ENCODE results near the gene GFY.

DNA sequence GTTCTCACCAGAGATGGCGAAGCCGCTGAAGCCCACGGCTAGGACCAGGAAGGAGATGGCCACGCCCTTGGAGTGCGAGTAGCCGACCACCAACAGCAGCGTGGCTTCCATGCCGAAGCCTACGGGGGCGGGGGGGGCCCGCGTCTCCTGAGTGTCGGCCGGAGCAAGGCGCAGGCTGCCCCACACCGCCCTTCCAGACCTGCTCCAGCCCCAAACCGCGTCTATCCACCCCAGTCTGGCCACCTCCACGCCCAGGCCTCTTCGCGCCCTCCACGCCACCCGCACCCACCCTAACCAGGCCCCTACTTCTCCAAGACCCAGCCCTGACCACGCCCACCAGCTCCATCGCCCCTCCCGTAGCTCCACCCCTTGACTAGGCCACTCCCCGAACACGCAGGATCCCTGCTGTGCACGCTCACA, 6.2 kb downstream of the GFY start:
- TF ChIP-seq, protein P1, sequence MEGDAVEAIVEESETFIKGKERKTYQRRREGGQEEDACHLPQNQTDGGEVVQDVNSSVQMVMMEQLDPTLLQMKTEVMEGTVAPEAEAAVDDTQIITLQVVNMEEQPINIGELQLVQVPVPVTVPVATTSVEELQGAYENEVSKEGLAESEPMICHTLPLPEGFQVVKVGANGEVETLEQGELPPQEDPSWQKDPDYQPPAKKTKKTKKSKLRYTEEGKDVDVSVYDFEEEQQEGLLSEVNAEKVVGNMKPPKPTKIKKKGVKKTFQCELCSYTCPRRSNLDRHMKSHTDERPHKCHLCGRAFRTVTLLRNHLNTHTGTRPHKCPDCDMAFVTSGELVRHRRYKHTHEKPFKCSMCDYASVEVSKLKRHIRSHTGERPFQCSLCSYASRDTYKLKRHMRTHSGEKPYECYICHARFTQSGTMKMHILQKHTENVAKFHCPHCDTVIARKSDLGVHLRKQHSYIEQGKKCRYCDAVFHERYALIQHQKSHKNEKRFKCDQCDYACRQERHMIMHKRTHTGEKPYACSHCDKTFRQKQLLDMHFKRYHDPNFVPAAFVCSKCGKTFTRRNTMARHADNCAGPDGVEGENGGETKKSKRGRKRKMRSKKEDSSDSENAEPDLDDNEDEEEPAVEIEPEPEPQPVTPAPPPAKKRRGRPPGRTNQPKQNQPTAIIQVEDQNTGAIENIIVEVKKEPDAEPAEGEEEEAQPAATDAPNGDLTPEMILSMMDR (IDR thresholded peaks at IDR 0.05): no peak
- no peak for TF ChIP-seq POLR2A (IDR thresholded peaks at IDR 0.05)

Data from lower leg skin (tissue), 3 donors.